Left lobe of liver (tissue), 2 donors: ENCODE data around the gene SUCLA2. TPM values are rescaled to one million over a fixed set of nuclear protein-coding genes. Genes with fewer than 3 reads are reported as not detected.
A peak's percentile ranks its signal among the peaks of the same experiment; 100 is the strongest.

Experiments
- ATAC-seq: fragments of 200-7000 bp; cut with Tn5 transposase; one replicate; pipeline ENCODE4 v1.9.1; 2020; ENCODE audit warnings: mild to moderate bottlenecking, moderate library complexity
- DNase-seq: peaks from one replicate; pipeline ENCODE4 v3.0.0-alpha.2; 2020; ENCODE audit warnings: low spot score
- total RNA-seq: library from RNA; stranded (reverse); gene quantifications from one replicate; pipeline ENCODE4 v1.2.1, GENCODE V29; 2021
- donor health status: DM: no; HTN: no; CAD: no; lungs with moderate emphysema.
- donor health status: DM: no; HTN: yes; CAD: no.

Gene SUCLA2
- total RNA-seq, 1 donor from 2014 or later = 15.7 TPM

DNA sequence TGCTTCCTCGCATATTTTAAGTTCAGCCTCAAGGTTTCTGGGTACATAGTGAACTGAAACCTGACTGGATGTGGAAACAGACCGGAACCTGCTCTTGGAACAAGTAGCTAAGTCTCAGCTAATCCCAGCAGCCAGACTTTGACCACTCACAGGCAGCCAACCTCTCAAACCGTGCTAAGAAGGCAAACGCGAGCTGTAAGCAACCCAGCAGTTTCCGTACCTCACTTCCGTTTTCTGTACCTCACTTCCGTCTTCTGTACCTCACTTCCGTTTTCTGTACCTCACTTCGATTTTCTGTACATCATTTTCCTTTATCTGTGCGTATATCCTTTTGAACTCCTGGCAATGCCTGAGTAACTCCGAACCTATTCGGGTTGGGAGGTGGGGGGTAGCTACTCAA, 96.8 kb downstream of the SUCLA2 start:
- DNase-seq = no peak
- ATAC-seq = no peak

DNA sequence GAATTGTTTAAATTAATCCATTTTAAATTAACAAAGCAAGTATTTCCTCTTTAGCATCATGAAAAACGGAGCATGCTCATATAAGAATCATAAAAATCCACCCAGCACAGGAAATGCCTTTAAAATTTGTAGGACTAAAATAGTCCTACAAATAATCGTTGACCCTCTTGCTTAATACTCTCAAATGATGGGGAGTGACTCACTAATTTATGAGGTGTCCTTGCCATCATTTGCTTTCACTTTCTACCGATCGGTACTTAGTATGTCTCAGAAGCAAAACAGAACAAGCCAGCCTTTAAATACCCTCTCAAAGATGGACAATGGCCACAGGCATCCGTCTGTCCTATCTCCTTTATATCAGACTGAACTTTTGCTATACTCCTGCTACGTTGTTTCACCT, 97.2 kb downstream of the SUCLA2 start:
- no peak for ATAC-seq
- DNase-seq = no peak

DNA sequence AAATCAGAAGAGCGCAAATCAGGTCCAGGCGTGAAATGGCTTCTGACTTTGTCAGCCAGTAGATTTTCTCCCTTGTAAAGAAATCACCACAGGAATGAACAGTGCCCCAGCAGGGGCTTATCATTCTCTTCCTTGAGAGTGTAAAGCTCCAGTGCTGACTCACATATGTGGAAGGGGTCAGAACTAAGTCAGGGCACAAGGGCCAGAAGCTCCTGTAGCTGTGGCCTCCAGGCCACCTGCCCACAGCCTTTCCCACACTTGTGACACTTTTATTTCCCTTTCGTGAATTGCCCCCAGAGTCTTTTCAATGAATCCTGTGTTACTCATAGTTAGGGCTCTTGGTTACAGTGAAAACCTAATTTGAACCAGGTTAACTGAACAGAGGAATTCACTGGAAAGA, 99.6 kb downstream of the SUCLA2 start:
- no peak for ATAC-seq
- no peak for DNase-seq

DNA sequence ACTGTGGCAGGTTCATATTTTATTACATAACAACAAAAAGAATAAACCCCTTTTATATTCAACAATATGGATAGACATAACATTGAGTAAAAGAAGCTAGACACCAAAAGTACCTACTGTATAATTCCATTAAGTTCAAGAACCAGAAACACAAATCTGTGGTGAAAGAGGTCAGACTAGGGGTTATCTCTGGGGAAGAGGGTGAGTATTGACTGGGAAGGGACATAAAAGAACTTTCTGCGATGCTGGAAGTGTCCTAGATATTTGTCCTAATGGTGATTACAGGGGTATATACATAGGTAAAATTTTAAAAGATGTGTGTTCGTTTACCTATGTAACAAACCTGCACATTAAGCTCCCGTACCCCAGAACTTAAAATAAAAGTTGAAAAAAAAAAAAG, 103.0 kb downstream of the SUCLA2 start:
- ATAC-seq (no peak), DNase-seq (no peak)

DNA sequence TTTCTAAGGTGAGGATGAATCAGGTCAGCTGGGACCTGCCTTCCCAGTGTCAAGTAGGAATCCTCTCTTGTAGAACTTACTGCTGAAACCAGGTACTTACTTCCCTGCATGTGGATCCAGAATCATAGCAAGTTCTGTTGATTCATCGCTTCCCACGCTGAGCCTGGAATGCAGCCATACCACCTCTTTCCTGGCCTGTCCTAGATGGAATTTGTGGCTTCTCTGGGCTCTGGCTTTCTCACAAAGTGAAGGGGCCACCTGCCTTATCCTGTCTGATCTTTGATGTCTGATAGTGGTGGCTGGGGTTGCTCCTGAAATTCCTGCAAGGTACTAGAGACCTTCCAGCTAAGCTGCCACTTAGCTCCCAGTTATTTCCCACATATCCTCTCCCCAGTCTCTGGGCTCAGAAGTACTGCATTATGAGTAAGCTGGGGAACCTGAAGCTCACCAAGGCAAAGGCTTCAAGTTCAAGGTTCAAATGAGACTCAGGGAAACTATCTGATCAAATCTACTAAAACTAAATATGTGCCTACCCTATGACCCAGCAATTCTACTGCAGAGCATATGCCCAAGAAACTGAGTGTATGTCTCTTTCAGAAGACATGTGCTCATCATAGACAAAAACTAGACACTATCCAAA, 103.5 kb downstream of the SUCLA2 start:
- DNase-seq (no peak), ATAC-seq (no peak)

DNA sequence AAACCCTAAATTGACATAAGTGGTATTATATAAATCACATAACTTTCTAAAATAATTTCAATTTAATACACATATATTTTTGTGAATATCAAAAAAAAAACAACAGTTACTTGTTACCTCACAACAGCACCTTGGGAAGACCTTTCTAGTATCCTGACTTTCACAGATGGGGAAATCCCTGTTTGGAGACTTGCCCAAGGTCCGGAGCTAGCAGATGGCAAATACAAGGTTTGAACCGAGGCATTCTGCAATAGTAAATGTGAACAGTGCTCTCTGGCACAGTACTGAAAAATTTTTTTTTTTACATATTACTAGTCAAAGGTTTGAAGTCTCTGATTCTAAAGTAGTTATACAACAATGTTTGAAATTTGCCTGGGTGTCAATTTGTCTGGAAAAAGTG, 104.5 kb downstream of the SUCLA2 start:
- ATAC-seq (peak; percentile 79), DNase-seq (peak; percentile 48)

DNA sequence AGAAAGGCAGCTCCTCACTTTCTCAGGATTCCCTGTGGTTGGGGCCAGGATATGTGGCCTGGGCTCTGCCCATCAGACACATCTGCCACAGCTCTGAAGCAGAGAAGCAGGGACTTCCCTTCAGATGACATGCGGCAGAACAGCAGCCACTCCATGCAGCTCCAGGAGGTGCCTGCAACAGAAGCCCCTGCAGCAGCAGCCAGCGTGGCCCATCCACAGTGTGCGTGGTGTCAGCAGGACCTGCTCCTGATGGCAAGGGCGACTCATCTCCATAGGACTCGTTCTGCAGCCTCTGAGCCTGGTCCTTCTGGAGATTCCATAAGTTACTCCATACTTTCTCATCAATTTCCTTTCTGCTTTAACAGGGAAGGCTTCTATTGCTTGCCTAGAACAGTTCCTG, 105.0 kb downstream of the SUCLA2 start:
- no peak for DNase-seq
- ATAC-seq = no peak

DNA sequence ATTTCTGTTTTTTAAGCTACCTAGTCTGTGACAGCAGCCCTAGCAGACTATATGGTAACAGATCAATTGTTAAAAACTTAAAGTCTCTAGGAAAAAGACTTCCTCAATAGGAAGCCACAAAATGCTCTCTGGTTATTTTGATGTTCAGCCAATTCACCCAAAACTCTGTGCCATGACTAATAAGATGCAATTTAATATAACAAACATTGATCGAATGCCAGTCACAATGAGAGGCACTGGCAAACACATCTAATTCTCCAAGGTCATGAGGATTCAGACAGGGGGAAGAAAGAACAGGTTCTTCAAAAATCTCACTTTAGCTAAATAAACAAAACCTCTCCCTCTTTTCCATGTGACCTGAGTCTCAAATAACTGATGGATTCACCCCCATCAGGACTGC, 107.5 kb downstream of the SUCLA2 start:
- ATAC-seq (no peak), DNase-seq (no peak)

Other genes with a start within 250 kb of the SUCLA2 start
- gene NUDT15, start 36.5 kb upstream of the SUCLA2 start, total RNA-seq = 6.2 TPM
- 14.7 TPM for gene MED4, start 93.8 kb upstream of the SUCLA2 start, total RNA-seq
- gene ITM2B, start 231.9 kb upstream of the SUCLA2 start, total RNA-seq = 221 TPM